Activated naive CD4-positive, alpha-beta T cell (primary cell): ENCODE results near the gene IRF4.
"Not testable (repeated sequence)": the region's sequence is repeated elsewhere in the genome, so short reads cannot be mapped to it uniquely, and the experiment has no call there.

Experiments used
- DNase-seq, 4 experiments: peaks; one replicate each; lab custom pipeline; 2025; lab: John Stamatoyannopoulos, UW

Gene IRF4

DNA sequence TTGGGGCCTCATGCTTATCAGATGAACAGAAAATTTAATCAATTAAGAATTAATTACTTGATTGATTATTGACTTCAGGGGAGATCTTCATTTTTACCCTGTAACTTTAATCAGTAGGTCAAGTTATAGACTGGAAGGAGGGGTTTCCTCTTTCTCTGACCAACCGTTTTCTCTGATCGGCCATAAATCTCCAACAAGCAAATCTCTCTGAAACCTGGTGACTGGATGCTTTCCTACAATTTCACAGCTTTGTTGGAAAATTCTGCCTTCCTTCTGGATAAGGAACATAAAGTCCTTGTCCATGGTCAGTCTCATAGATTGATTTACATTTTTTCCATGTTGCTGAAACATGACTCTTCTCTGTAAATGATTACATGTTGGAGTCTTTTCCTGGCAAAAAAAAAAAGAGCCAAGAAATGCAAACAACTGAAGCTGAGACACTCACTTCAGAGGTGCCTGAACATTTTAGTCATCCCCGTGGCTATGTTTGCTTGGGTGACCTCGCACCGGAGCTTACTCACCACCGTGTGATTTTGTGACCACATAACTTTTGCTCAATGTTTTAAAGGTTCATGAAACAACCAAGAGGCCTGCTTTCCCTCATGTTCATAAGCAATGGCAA, 31.0 kb downstream of the IRF4 start:
- peak in 1 of 4 experiments; percentile 8 for DNase-seq

- no peak for DNase-seq
Measured at GRCh38 chr6:423055-423798, 31.7 kb downstream of the IRF4 start.

GRCh38 chr6:423799-424345, 32.3 kb downstream of the IRF4 start:
- no peak for DNase-seq

- DNase-seq: no peak
Measured at GRCh38 chr6:424741-425417, 33.3 kb downstream of the IRF4 start.

DNA sequence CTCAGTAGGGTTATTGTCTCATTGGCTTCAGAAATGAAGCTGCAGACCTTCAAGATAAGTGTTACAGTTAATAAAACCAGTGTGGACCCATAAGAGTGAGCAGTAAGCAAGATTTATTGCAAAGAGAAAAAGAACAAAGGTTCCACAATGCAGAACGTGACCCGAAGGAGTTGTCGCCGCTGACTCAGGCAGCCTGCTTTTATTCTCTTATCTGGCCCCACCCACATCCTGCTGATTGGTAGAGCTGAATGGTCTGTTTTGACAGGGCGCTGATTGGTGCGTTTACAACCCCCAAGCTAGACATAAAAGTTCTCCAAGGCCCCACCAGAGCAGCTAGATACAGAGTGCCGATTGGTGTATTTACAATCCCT, 33.9 kb downstream of the IRF4 start:
- DNase-seq: not testable (repeated sequence)

DNA sequence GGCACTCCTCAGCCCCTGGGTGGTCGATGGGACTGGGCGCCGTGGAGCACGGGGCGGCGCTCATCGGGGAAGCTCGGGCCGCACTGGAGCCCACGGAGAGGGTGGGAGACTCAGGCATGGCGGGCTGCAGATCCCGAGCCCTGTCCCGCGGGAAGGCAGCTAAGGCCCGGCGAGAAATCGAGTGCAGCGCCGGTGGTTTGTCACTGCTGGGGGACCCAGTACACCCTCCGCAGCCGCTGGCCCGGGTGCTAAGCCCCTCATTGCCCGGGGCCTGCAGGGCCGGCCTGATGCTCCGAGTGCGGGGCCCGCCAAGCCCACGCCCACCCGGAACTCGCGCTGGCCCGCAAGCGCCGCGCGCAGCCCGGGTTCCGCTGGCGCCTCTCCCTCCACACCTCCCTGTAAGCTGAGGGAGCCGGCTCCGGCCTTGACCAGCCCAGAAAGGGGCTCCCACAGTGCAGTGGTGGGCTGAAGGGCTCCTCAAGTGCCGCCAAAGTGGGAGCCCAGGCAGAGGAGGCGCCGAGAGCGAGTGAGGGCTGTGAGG, 34.7 kb downstream of the IRF4 start:
- not testable (repeated sequence) for DNase-seq

- DNase-seq: no peak
Measured at GRCh38 chr6:428047-428603, 36.6 kb downstream of the IRF4 start.

DNA sequence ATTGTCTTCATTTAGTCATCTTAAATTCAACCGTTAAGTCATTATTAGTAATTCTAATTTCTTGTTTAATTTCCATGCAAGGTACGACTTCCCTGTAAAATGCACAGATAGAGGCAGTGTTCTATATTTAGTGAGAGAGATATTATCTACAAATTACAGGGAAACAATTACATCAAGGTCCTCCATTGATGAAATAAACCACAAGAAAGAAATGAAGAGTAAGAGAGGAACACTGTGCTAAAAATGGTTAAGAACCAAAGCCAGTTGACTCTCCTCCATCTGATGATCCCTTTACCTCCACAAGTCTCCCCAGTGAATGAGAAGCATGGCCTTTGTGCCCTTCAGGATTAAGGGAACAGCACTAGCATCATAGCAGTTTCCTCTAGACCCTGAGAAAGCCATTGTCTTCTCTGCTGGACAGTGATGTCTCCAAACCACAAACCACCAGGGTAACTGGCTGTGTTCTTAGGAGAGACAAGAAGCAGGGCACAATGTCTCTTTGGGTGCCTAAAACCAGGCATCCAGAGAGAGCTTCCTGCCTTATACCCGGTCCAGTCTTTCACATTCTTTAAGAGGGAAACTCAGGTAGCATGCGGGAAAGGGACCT, 38.1 kb downstream of the IRF4 start:
- DNase-seq: no peak

DNA sequence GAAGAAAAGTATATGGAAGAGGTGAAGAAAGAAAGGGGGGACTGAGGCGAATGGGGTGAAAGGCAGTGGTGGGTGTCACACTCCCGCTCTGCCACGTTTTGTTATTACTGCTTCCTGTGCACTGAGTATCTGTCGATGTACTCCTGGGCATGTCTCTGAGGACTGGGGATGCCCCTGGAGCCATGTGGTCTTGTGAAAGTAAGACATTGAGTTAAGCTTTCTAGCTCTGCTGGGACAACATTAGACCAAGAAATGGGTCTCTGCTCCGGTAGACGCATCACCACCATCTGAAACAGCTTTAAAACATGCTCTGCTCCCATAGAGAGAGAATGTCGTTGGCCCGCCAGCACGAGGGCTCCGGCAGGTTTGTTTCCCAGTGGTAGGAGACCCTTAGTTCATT, 40.0 kb downstream of the IRF4 start:
- DNase-seq: no peak

GRCh38 chr6:431986-432385, 40.4 kb downstream of the IRF4 start:
- no peak for DNase-seq

DNA sequence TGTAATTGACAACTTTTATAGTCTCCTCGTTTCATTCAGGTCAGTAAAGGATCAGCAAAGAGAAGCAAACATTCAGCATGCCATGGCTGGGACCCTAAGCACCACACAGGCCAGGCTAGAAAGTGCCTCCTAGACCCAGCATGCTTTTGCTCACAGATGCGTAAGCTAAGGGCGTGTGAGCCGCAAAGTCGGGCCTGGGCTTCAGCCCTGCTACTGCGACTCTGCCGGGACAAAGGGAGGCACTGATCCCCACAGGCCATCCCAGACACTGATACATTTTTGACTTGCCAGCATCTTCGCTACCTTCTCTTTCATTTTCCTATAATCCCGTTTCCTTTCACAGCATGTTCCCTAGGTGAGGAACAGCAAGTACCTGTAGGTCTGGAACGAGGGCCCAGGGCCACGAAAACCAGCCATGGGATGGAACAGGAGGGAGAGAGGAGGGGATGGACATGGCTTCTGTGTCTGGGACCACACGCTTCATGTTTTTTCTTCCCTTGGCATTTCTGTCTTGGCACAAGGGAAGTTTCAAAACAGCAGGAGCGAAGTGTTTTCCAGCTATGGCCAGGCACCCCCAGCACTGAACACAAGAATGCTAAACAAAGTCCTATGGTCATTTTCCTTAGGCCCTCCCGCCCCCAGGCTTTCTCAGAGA, 42.6 kb downstream of the IRF4 start:
- DNase-seq: no peak

GRCh38 chr6:435441-436307, 44.1 kb downstream of the IRF4 start:
- no peak for DNase-seq

- no peak for DNase-seq
Measured at GRCh38 chr6:436308-437036, 44.9 kb downstream of the IRF4 start.

GRCh38 chr6:437037-437392, 45.5 kb downstream of the IRF4 start:
- DNase-seq: no peak

DNA sequence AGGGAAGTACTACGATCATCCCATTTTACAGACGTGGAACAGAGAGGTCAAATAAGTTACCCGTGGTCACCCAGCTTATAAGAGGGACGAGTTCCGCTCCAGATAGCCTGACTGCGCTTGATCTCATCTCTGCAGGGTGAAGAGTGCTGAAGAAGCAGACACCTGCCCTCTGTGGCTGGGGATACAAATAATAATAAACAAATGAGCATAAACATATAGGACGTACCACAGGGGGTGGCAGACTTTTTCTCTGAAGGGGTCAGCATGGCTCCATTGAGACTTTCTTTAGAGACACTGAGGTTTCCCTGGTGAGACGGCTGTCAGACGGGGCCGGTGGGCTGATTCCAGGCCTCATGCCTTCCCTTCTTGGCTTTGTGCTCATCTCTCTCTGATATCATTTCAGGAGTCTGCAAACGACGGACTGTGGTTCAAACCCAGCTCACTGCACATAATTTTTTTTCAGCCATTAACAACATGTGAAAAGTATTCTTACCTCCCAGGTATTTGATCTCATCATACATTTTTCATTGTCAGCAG, 47.1 kb downstream of the IRF4 start:
- DNase-seq: no peak

- DNase-seq: no peak
Measured at GRCh38 chr6:439641-440167, 48.2 kb downstream of the IRF4 start.

DNA sequence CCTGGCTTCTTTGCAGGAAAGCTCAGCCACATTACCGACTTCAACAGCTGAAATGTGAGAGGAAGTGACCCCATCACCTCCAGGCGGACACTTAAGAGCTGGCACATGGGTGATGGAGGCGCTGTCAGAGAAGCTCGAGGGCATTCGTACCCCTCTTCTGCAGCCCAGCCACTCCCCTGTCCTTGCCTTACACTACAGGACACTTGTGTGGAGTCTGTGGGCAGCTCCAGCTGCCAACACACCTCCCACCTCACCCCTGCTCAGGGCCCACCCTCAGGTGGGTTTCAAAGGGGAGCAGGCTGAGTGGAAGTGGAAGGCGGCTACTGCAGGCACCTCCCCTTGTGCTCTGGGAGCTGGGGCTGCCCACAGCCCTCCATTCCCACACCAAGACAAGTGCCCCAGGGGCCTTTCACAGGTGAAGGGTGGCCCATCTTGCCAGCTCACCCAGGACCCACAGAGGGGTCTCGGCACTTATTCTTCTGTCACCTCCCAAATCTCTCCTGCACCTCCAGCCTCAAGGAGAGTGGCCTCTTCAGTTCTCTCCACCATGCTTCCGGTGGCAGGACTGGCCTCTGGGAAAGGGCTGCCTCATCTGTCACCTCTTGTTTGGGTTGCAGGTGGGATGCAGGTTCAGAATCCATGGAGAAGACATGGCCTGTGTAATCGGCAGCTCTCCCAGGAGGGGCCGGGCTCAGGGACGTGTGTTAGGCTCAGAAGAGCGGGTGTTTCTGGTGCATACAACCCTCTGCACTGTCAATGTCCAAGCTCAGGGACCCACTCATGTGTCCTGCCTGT, 49.8 kb downstream of the IRF4 start:
- DNase-seq: no peak

GRCh38 chr6:443621-444159, 52.1 kb downstream of the IRF4 start:
- no peak for DNase-seq
